B cell (primary cell): ENCODE results near the gene APBA3. TPM values are rescaled to one million over a fixed set of nuclear protein-coding genes. Genes with fewer than 3 reads are reported as not detected.

Experiments used
- ATAC-seq: fragments of 200-7000 bp; cut with Tn5 transposase; one replicate; pipeline ENCODE4 v1.10.0; 2021; ENCODE audit warnings: low read depth, mild to moderate bottlenecking, moderate number of reproducible peaks, moderate library complexity
- CTCF ChIA-PET: fragments of 350-600 bp; sonication (Branson Sonifier 250); formaldehyde crosslinking; loops from one replicate; lab custom pipeline; 2021; ENCODE audit warnings: antibody characterized with exemption, inconsistent platforms; lab: Charles Lee
- POLR2A ChIA-PET: fragments of 350-600 bp; sonication (Branson Sonifier 250); formaldehyde crosslinking; loops from one replicate; lab custom pipeline; 2021; ENCODE audit warnings: antibody characterized with exemption; lab: Charles Lee
- DNase-seq: peaks from one replicate; pipeline ENCODE4 v3.0.0; 2013
- H2AFZ ChIP-seq: 2 replicates; pipeline ENCODE4 v1.6.1; 2012; ENCODE audit warnings: mild to moderate bottlenecking, low read depth, low read length; ENCODE audit not compliant: insufficient read depth, poor library complexity, severe bottlenecking
- H3K27ac ChIP-seq, 2 donors: 1 replicate in 1 of 2; 2 replicates in 1 of 2; pipeline ENCODE4 v1.5.1; 2012 to 2013; ENCODE audit warnings: low read length in 2 of 2, mild to moderate bottlenecking in 2 of 2, moderate library complexity in 1 of 2
- H3K27me3 ChIP-seq, 4 experiments: fragments of 200-600 bp in 1 of 4; sonication (generic) in 1 of 4; replicated peaks in 1 of 4; 1 replicate in 2 of 4; 2 replicates in 2 of 4; pipeline versions ENCODE4 v1.6.1 to v1.7.0; 2013 to 2016; ENCODE audit warnings: low read length in 3 of 4, mild to moderate bottlenecking in 2 of 4, mixed read lengths in 1 of 4, moderate library complexity in 1 of 4; ENCODE audit not compliant: insufficient read depth in 4 of 4, control insufficient read depth in 3 of 4; ENCODE audit errors: control extremely low read depth in 1 of 4
- H3K36me3 ChIP-seq, 2 experiments: replicated peaks in 1 of 2; 1 replicate in 1 of 2; 2 replicates in 1 of 2; pipeline versions ENCODE4 v1.6.1 to v1.7.1; 2013; ENCODE audit warnings: low read length in 1 of 2; ENCODE audit not compliant: insufficient read depth in 2 of 2, control insufficient read depth in 1 of 2; ENCODE audit errors: control extremely low read depth in 1 of 2, extremely low read depth in 1 of 2
- H3K4me1 ChIP-seq, 2 donors: fragments of 200-600 bp in 1 of 2; sonication (generic) in 1 of 2; 1 replicate in 1 of 2; 2 replicates in 1 of 2; pipeline versions ENCODE4 v1.5.1 to v1.6.1; 2013 to 2017; ENCODE audit warnings: low read length in 2 of 2; ENCODE audit not compliant: control insufficient read depth in 2 of 2, insufficient read depth in 2 of 2
- H3K4me2 ChIP-seq: replicated peaks from 2 replicates; pipeline ENCODE3; 2012; ENCODE audit warnings: mild to moderate bottlenecking, low read depth, low read length; ENCODE audit not compliant: poor library complexity, severe bottlenecking
- H3K4me3 ChIP-seq, 5 experiments: fragments of 200-600 bp in 1 of 5; sonication (generic) in 1 of 5; 1 replicate in 3 of 5; 2 replicates in 2 of 5; pipeline versions ENCODE4 v1.5.1 to v1.7.0; 2011 to 2016; ENCODE audit warnings: low read length in 4 of 5, mild to moderate bottlenecking in 4 of 5, low read depth in 2 of 5, control low read depth in 1 of 5, moderate library complexity in 1 of 5; ENCODE audit not compliant: insufficient read depth in 1 of 5; ENCODE audit errors: control extremely low read depth in 1 of 5, extremely low read depth in 1 of 5
- H3K79me2 ChIP-seq: fragments of 200-600 bp; sonication (generic); one replicate; pipeline ENCODE4 v1.6.0; 2016; ENCODE audit warnings: low read length; ENCODE audit not compliant: control insufficient read depth, insufficient read depth
- H3K9ac ChIP-seq: fragments of 200-600 bp; sonication (generic); 2 replicates; pipeline ENCODE4 v1.6.1; 2017; ENCODE audit warnings: mild to moderate bottlenecking, low read length, moderate library complexity
- H3K9me3 ChIP-seq, 3 donors: one replicate each; pipeline versions ENCODE4 v1.6.1 to v1.7.1; 2013; ENCODE audit warnings: low read length in 2 of 3; ENCODE audit not compliant: control insufficient read depth in 2 of 3, insufficient read depth in 1 of 3; ENCODE audit errors: control extremely low read depth in 1 of 3
- H4K20me1 ChIP-seq: 2 replicates; pipeline ENCODE4 v1.6.0; 2012; ENCODE audit warnings: mild to moderate bottlenecking, low read length; ENCODE audit not compliant: insufficient read depth, control insufficient read depth, poor library complexity, severe bottlenecking
- H3K27ac Mint-ChIP-seq: one replicate; pipeline ENCODE4 v1.8.0; 2021; ENCODE audit warnings: mixed read lengths
- H3K27me3 Mint-ChIP-seq: one replicate; pipeline ENCODE4 v1.8.0; 2021; ENCODE audit warnings: mixed read lengths
- H3K4me1 Mint-ChIP-seq: one replicate; pipeline ENCODE4 v1.8.0; 2021; ENCODE audit warnings: mixed read lengths
- H3K4me3 Mint-ChIP-seq: one replicate; pipeline ENCODE4 v1.8.0; 2021; ENCODE audit warnings: mixed read lengths
- H3K9me3 Mint-ChIP-seq: one replicate; pipeline ENCODE4 v1.8.0; 2022; ENCODE audit warnings: mixed read lengths; ENCODE audit not compliant: insufficient read depth
- EZH2 ChIP-seq: IDR thresholded peaks from 2 replicates; pipeline ENCODE4 v1.6.1; 2012; ENCODE audit warnings: borderline replicate concordance, low read depth, mild to moderate bottlenecking, moderate library complexity, low read length; ENCODE audit not compliant: insufficient read depth, poor library complexity, severe bottlenecking
- WGBS: methylation state at CpG from one replicate; pipeline ENCODE4 v1.1.5; 2013; ENCODE audit warnings: missing lambda C conversion rate; ENCODE audit not compliant: insufficient coverage; 5-methylcytosine and 5-hydroxymethylcytosine counted together
- intact Hi-C: fragments of 100-400 bp; cut with micrococcal nuclease; formaldehyde crosslinking; loops from one replicate; pipeline ENCODE4 v1.10.0; 2022
- polyA plus RNA-seq: library from polyadenylated mRNA; depleted of rRNA; stranded (reverse); fragments of >200 nt; gene quantifications from 2 replicates; pipeline ENCODE4 v1.2.3, GENCODE V29; 2012
- total RNA-seq, 2 donors: library from RNA; stranded (reverse); fragments of 120-200 nt in 1 of 2; gene quantifications; 1 replicate in 1 of 2; 2 replicates in 1 of 2; pipeline versions ENCODE4 v1.2.3 to v1.2.4, GENCODE V29; 2013 to 2022
- TF ChIP-seq, protein P1 (sequence below): fragments of 200-600 bp; IDR thresholded peaks from one replicate; pipeline ENCODE4 v1.8.0; 2022; ENCODE audit warnings: antibody characterized with exemption, mild to moderate bottlenecking

APBA3 gene
- total and polyA plus RNA-seq, 2 donors (not counting 1 experiment from before 2014, with no cell fraction given), result 61.4 to 91.2 TPM

DNA sequence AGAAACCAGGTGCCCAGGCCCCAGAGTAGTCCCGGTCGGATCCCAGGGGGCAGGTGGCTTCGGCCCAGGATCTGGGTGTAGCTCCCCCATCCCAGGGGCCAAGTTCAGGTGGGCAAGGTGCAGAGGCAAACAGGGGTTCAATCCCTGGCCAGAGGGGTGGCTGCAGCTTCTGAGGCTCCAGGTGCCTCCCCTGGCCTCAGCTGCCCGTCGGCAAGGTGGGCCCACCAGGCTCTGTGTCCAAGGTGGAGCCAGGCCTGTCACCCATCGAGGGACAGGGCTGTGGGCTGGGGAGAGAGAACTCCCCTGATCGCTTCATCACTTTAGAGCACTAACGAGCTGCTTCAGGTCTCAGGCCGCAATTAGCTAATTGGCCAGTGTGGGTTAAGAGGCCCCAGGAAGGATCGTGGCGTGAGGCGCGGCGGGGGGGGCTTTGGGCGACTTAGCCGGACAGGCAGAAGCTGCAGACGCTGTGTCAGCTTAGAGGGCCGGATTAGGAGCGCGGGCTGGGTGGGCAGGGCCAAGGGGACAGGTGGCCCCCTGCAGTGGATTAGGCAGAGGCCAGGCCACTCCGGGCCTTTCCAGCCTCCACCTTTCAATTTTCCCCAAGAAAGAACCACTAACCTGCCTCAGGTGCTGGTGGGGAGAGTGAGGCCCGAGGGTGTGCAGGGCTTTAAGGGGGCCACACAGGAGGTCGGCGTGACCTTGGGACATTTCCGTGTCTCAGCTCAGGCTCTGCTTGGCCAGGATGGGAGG, 13.3 kb upstream of the APBA3 start:
- no peak for ATAC-seq
- no peak overlapping the region for H3K27ac Mint-ChIP-seq

More for the DNA sequence above, 13.3 kb upstream of the APBA3 start:
- no peak for TF ChIP-seq EZH2
- TF ChIP-seq, protein P1, sequence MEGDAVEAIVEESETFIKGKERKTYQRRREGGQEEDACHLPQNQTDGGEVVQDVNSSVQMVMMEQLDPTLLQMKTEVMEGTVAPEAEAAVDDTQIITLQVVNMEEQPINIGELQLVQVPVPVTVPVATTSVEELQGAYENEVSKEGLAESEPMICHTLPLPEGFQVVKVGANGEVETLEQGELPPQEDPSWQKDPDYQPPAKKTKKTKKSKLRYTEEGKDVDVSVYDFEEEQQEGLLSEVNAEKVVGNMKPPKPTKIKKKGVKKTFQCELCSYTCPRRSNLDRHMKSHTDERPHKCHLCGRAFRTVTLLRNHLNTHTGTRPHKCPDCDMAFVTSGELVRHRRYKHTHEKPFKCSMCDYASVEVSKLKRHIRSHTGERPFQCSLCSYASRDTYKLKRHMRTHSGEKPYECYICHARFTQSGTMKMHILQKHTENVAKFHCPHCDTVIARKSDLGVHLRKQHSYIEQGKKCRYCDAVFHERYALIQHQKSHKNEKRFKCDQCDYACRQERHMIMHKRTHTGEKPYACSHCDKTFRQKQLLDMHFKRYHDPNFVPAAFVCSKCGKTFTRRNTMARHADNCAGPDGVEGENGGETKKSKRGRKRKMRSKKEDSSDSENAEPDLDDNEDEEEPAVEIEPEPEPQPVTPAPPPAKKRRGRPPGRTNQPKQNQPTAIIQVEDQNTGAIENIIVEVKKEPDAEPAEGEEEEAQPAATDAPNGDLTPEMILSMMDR, result no peak
- no peak overlapping the region for H2AFZ ChIP-seq
- no peak overlapping the region for H3K4me3 ChIP-seq
- H3K79me2 ChIP-seq, result no peaks in the 10 kb centered on the region
- intact Hi-C loops, result no loop called here
- H4K20me1 ChIP-seq, result no peaks in the 10 kb centered on the region
- H3K4me2 ChIP-seq, result no peak overlapping the region
- H3K27me3 Mint-ChIP-seq, result no peaks in the 10 kb centered on the region
- no peaks in the 10 kb centered on the region for H3K4me1 ChIP-seq
- H3K36me3 ChIP-seq, result no peaks in the 10 kb centered on the region
- H3K27me3 ChIP-seq, result no peaks in the 10 kb centered on the region
- 75% methylated on average over 20 of the region's 25 CpGs for WGBS
- no peak for DNase-seq
- CTCF ChIA-PET, result interaction anchor here (0.9 kb wide), 1 partner anchor 13 kb away, joined by 3 read pairs; no protein-coding TSS in a partner anchor
- H3K9me3 ChIP-seq, result peaks cover 0 to 2% (median 0%) of the 10 kb centered on the region in 3 donors
- no peaks in the 10 kb centered on the region for H3K4me1 Mint-ChIP-seq
- POLR2A ChIA-PET, result no interaction called here
- H3K9me3 Mint-ChIP-seq, result no peaks in the 10 kb centered on the region
- no peak overlapping the region for H3K4me3 Mint-ChIP-seq
- no peak overlapping the region for H3K9ac ChIP-seq
- H3K27ac ChIP-seq, result no peak overlapping the region
